ENCODE data around the gene CHRM2.

CHRM2 gene

DNA sequence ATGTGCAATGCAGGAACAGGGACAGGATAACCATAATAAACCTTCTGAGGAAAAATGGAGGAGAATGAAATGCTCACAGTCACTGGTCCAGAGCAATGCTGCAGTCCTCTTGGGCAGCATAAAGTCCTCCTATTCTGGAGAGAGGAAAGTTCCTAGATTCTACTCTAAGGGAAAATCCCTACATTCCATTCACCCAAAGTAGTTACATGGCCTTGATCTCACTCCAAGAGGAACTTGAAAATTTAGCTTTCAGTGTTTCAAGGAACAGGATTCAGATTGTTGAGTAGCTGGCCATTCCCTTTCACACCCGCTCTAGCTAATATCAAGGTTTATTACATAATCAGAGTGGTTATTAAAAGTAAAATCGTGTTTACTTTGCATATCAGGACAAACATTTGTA is 168.3 kb downstream of the CHRM2 start:
- no peak for DNase-seq
- H3K27ac ChIP-seq (ENCODE audit: low read length) = no peak overlapping the region
- no peaks in the 10 kb centered on the region for H3K79me2 ChIP-seq (ENCODE audit: insufficient read depth, low read length)
- H3K9me3 ChIP-seq (ENCODE audit: insufficient read depth, low read length, severe bottlenecking) = no peaks in the 10 kb centered on the region
- H3K4me2 ChIP-seq (ENCODE audit: insufficient read depth, low read length) = no peak overlapping the region
- H3K9ac ChIP-seq (ENCODE audit: low read depth, low read length) = no peak overlapping the region
- no peaks in the 10 kb centered on the region for H4K20me1 ChIP-seq (ENCODE audit: insufficient read depth, low read length)
- H3K27me3 ChIP-seq (ENCODE audit: insufficient read depth, low read length, poor library complexity) = no peaks in the 10 kb centered on the region
- H3K4me3 ChIP-seq (ENCODE audit: low read depth in 1 of 2, low read length in 2 of 2) = no peak overlapping the region
- no peak for ATAC-seq (ENCODE audit: insufficient read depth, low read depth)
- no peak for TF ChIP-seq EZH2 (IDR thresholded peaks at IDR 0.05; ENCODE audit: borderline replicate concordance, low read depth, low read length, severe bottlenecking)
- TF ChIP-seq, protein P1, sequence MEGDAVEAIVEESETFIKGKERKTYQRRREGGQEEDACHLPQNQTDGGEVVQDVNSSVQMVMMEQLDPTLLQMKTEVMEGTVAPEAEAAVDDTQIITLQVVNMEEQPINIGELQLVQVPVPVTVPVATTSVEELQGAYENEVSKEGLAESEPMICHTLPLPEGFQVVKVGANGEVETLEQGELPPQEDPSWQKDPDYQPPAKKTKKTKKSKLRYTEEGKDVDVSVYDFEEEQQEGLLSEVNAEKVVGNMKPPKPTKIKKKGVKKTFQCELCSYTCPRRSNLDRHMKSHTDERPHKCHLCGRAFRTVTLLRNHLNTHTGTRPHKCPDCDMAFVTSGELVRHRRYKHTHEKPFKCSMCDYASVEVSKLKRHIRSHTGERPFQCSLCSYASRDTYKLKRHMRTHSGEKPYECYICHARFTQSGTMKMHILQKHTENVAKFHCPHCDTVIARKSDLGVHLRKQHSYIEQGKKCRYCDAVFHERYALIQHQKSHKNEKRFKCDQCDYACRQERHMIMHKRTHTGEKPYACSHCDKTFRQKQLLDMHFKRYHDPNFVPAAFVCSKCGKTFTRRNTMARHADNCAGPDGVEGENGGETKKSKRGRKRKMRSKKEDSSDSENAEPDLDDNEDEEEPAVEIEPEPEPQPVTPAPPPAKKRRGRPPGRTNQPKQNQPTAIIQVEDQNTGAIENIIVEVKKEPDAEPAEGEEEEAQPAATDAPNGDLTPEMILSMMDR (IDR thresholded peaks at IDR 0.05; ENCODE audit: borderline replicate concordance, extremely low read depth, low read length, poor library complexity, severe bottlenecking) = no peak
- H3K36me3 ChIP-seq (ENCODE audit: insufficient read depth, low read length) = no peaks in the 10 kb centered on the region
- no peak overlapping the region for H2AFZ ChIP-seq (ENCODE audit: low read depth, low read length)
- H3K4me1 ChIP-seq (ENCODE audit: insufficient read depth, low read length) = no peaks in the 10 kb centered on the region

GRCh38 chr7:137038706-137039105 is 170.3 kb downstream of the CHRM2 start:
- no peaks in the 10 kb centered on the region for H3K79me2 ChIP-seq (ENCODE audit: insufficient read depth, low read length)
- H3K27ac ChIP-seq (ENCODE audit: low read length) = no peak overlapping the region
- H4K20me1 ChIP-seq (ENCODE audit: insufficient read depth, low read length) = no peaks in the 10 kb centered on the region
- H3K9me3 ChIP-seq (ENCODE audit: insufficient read depth, low read length, severe bottlenecking) = no peaks in the 10 kb centered on the region
- no peak overlapping the region for H3K9ac ChIP-seq (ENCODE audit: low read depth, low read length)
- no peaks in the 10 kb centered on the region for H3K27me3 ChIP-seq (ENCODE audit: insufficient read depth, low read length, poor library complexity)
- DNase-seq (no peak), ATAC-seq (ENCODE audit: insufficient read depth, low read depth) (no peak)
- H3K36me3 ChIP-seq (ENCODE audit: insufficient read depth, low read length) = no peaks in the 10 kb centered on the region
- H3K4me1 ChIP-seq (ENCODE audit: insufficient read depth, low read length) = no peaks in the 10 kb centered on the region
- H2AFZ ChIP-seq (ENCODE audit: low read depth, low read length) = no peak overlapping the region
- no peak for TF ChIP-seq EZH2 (IDR thresholded peaks at IDR 0.05; ENCODE audit: borderline replicate concordance, low read depth, low read length, severe bottlenecking)
- TF ChIP-seq, protein P1 (IDR thresholded peaks at IDR 0.05; ENCODE audit: borderline replicate concordance, extremely low read depth, low read length, poor library complexity, severe bottlenecking) = no peak
- H3K4me3 ChIP-seq (ENCODE audit: low read depth in 1 of 2, low read length in 2 of 2) = no peak overlapping the region
- H3K4me2 ChIP-seq (ENCODE audit: insufficient read depth, low read length) = no peak overlapping the region

DNA sequence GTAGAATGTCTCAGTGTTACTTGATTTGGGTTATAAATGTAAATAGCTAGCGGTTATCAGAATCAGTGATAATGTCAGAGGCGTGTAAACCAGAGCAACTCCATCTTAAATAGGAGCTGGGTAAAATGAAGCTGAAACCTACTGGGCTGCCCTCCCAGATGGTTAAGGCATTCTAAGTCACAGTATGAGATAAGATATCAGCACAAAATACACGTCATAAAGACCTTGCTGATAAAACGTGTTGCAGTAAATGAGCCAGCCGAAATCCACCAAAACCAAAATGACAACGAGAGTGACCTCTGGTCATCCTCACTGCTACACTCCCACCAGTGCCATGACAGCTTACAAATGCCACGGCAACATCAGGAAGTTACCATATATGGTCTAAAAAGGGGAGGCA is 172.3 kb downstream of the CHRM2 start:
- H3K27me3 ChIP-seq (ENCODE audit: insufficient read depth, low read length, poor library complexity) = no peaks in the 10 kb centered on the region
- H3K9me3 ChIP-seq (ENCODE audit: insufficient read depth, low read length, severe bottlenecking) = no peaks in the 10 kb centered on the region
- no peak for ATAC-seq (ENCODE audit: insufficient read depth, low read depth)
- H3K4me3 ChIP-seq (ENCODE audit: low read depth in 1 of 2, low read length in 2 of 2) = no peak overlapping the region
- H4K20me1 ChIP-seq (ENCODE audit: insufficient read depth, low read length) = no peaks in the 10 kb centered on the region
- H2AFZ ChIP-seq (ENCODE audit: low read depth, low read length) = no peak overlapping the region
- H3K9ac ChIP-seq (ENCODE audit: low read depth, low read length) = no peak overlapping the region
- no peak overlapping the region for H3K4me2 ChIP-seq (ENCODE audit: insufficient read depth, low read length)
- DNase-seq = no peak
- H3K27ac ChIP-seq (ENCODE audit: low read length) = no peak overlapping the region
- TF ChIP-seq EZH2 (IDR thresholded peaks at IDR 0.05; ENCODE audit: borderline replicate concordance, low read depth, low read length, severe bottlenecking) = no peak
- TF ChIP-seq, protein P1 (IDR thresholded peaks at IDR 0.05; ENCODE audit: borderline replicate concordance, extremely low read depth, low read length, poor library complexity, severe bottlenecking) = no peak
- no peaks in the 10 kb centered on the region for H3K4me1 ChIP-seq (ENCODE audit: insufficient read depth, low read length)
- no peaks in the 10 kb centered on the region for H3K36me3 ChIP-seq (ENCODE audit: insufficient read depth, low read length)
- H3K79me2 ChIP-seq (ENCODE audit: insufficient read depth, low read length) = no peaks in the 10 kb centered on the region

DNA sequence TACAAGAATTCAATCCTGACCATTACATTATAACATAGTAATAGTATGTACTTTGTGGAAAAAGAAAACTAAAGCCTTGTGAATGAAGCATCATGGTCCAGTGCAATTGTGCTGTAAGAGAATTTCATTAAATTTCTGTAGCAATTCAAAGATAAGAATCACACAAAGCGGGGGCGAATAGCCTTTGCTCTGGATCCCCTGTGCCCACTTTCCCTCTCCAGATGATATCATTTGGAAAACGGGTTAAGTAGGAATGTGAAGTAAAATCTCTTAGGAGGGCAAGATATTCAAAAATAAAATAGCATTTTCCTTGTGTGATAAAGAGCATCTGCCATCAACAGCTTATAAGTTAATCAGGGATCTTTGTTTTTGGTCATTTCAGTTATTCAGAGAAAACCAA is 177.1 kb downstream of the CHRM2 start:
- H3K9me3 ChIP-seq (ENCODE audit: insufficient read depth, low read length, severe bottlenecking) = no peaks in the 10 kb centered on the region
- H3K4me2 ChIP-seq (ENCODE audit: insufficient read depth, low read length) = no peak overlapping the region
- no peaks in the 10 kb centered on the region for H3K27me3 ChIP-seq (ENCODE audit: insufficient read depth, low read length, poor library complexity)
- H2AFZ ChIP-seq (ENCODE audit: low read depth, low read length) = no peak overlapping the region
- H3K4me3 ChIP-seq (ENCODE audit: low read depth in 1 of 2, low read length in 2 of 2) = no peak overlapping the region
- ATAC-seq (ENCODE audit: insufficient read depth, low read depth) (no peak), DNase-seq (no peak)
- TF ChIP-seq, protein P1 (IDR thresholded peaks at IDR 0.05; ENCODE audit: borderline replicate concordance, extremely low read depth, low read length, poor library complexity, severe bottlenecking) = no peak
- TF ChIP-seq EZH2 (IDR thresholded peaks at IDR 0.05; ENCODE audit: borderline replicate concordance, low read depth, low read length, severe bottlenecking) = no peak
- H3K9ac ChIP-seq (ENCODE audit: low read depth, low read length) = no peak overlapping the region
- H3K4me1 ChIP-seq (ENCODE audit: insufficient read depth, low read length) = no peaks in the 10 kb centered on the region
- no peaks in the 10 kb centered on the region for H4K20me1 ChIP-seq (ENCODE audit: insufficient read depth, low read length)
- H3K79me2 ChIP-seq (ENCODE audit: insufficient read depth, low read length) = no peaks in the 10 kb centered on the region
- H3K36me3 ChIP-seq (ENCODE audit: insufficient read depth, low read length) = no peaks in the 10 kb centered on the region
- no peak overlapping the region for H3K27ac ChIP-seq (ENCODE audit: low read length)

All from DND-41 (cell line).